ENCODE data around the gene SDHB.

Gene SDHB

DNA sequence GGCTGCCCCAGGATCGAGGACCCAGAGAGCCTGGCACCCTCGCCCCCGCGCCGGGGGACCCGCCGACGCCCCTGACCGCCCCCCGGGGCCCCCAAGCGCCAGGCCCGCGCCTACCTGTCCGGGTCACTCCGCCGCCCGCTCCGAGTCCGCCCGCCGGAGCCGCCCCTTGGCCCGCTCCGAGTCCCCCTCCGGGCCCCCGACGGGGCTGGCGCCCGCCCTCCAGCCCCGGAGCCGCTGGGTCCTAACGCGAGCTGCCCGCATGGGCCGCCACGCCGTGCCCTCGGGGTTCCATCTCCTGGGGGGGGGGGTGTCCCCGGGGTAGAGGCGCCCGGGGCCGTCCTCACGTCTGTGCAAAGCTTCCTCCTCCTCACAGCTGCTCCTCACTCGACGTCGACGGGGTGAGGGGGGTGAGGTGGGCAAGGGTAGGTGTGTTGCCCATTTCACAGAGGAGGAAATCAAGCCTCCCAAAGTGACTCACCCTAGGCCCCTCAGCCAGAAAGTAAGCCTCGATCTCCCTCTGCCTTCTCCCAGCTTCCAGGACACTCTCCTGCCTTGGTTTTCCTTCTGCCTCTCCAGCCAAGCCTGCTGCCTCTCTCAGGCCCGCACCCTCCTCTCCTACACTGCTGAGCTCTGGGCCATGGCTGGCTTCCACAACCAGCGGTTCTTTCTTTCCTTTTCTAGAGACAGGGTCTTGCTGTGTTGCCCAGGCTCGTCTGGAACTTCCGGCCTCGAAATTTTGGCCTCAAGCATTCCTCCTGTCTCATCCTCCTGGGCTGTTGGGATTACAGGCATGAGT, 73.2 kb downstream of the SDHB start, which contains the start of gene MFAP2 (continued):
- TF ChIP-seq ZNF335 (tag by site-specific recombination; conservative IDR thresholded peaks at IDR 0.05) (peak; percentile 58), KLF7 (tag by site-specific recombination; IDR thresholded peaks at IDR 0.05; ENCODE audit: borderline replicate concordance) (no peak), ZBTB17 (tag by site-specific recombination; IDR thresholded peaks at IDR 0.05) (no peak), ZNF792 (tag by site-specific recombination; IDR thresholded peaks at IDR 0.05) (no peak), ZNF621 (tag by site-specific recombination; IDR thresholded peaks at IDR 0.05) (no peak), ZNF112 (tag by site-specific recombination; IDR thresholded peaks at IDR 0.05) (no peak), ZNF148 (tag by site-specific recombination; IDR thresholded peaks at IDR 0.05; ENCODE audit: borderline replicate concordance) (no peak), BCL6B (tag by site-specific recombination; IDR thresholded peaks at IDR 0.05) (no peak), ZNF791 (tag by site-specific recombination; IDR thresholded peaks at IDR 0.05) (no peak), ZBTB1 (tag by site-specific recombination; IDR thresholded peaks at IDR 0.05) (no peak), ZNF239 (tag by site-specific recombination; IDR thresholded peaks at IDR 0.05) (no peak), ZNF654 (tag by site-specific recombination; IDR thresholded peaks at IDR 0.05; ENCODE audit: low read depth) (no peak), ZNF140 (tag by site-specific recombination; IDR thresholded peaks at IDR 0.05) (no peak), ZNF518A (tag by site-specific recombination; conservative IDR thresholded peaks at IDR 0.05; ENCODE audit: low read depth) (no peak), HIC1 (tag by site-specific recombination; IDR thresholded peaks at IDR 0.05) (0 out of 2 replicates have a peak, but pooled peaks have one; percentile 51), ZNF394 (tag by site-specific recombination; IDR thresholded peaks at IDR 0.05; ENCODE audit: borderline replicate concordance) (no peak), ZNF398 (tag by site-specific recombination; IDR thresholded peaks at IDR 0.05) (no peak)
- TF ChIP-seq, protein P1, sequence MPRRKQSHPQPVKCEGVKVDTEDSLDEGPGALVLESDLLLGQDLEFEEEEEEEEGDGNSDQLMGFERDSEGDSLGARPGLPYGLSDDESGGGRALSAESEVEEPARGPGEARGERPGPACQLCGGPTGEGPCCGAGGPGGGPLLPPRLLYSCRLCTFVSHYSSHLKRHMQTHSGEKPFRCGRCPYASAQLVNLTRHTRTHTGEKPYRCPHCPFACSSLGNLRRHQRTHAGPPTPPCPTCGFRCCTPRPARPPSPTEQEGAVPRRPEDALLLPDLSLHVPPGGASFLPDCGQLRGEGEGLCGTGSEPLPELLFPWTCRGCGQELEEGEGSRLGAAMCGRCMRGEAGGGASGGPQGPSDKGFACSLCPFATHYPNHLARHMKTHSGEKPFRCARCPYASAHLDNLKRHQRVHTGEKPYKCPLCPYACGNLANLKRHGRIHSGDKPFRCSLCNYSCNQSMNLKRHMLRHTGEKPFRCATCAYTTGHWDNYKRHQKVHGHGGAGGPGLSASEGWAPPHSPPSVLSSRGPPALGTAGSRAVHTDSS (tag by site-specific recombination; IDR thresholded peaks at IDR 0.05), result no peak
- TF ChIP-seq, protein P2, sequence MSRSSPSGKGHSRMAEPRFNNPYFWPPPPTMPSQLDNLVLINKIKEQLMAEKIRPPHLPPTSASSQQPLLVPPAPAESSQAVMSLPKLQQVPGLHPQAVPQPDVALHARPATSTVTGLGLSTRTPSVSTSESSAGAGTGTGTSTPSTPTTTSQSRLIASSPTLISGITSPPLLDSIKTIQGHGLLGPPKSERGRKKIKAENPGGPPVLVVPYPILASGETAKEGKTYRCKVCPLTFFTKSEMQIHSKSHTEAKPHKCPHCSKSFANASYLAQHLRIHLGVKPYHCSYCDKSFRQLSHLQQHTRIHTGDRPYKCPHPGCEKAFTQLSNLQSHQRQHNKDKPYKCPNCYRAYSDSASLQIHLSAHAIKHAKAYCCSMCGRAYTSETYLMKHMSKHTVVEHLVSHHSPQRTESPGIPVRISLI (tag by site-specific recombination; IDR thresholded peaks at IDR 0.05), result no peak
- TF ChIP-seq, protein P3, sequence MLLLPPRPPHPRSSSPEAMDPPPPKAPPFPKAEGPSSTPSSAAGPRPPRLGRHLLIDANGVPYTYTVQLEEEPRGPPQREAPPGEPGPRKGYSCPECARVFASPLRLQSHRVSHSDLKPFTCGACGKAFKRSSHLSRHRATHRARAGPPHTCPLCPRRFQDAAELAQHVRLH (tag by site-specific recombination; IDR thresholded peaks at IDR 0.05), result peak; percentile 87; the same call in 1 of the 2 replicates

Measured in HEK293 (cell line).